Hindlimb muscle (tissue), 1 donor: ENCODE data around the gene ITGA4. TPM values are rescaled to one million over a fixed set of nuclear protein-coding genes. Genes with fewer than 3 reads are reported as not detected.
"Not testable (repeated sequence)": the region's sequence is repeated elsewhere in the genome, so short reads cannot be mapped to it uniquely, and the experiment has no call there.

Experiments
- DNase-seq: peaks from one replicate; pipeline ENCODE4 v3.0.0-alpha.2; 2013
- polyA plus RNA-seq: library from polyadenylated mRNA; unstranded; fragments of 120-200 nt; gene quantifications from one replicate; pipeline ENCODE4 v1.2.1, GENCODE V29; 2013; ENCODE audit not compliant: insufficient read length

The ITGA4 gene
- 27.1 TPM for polyA plus RNA-seq

DNA sequence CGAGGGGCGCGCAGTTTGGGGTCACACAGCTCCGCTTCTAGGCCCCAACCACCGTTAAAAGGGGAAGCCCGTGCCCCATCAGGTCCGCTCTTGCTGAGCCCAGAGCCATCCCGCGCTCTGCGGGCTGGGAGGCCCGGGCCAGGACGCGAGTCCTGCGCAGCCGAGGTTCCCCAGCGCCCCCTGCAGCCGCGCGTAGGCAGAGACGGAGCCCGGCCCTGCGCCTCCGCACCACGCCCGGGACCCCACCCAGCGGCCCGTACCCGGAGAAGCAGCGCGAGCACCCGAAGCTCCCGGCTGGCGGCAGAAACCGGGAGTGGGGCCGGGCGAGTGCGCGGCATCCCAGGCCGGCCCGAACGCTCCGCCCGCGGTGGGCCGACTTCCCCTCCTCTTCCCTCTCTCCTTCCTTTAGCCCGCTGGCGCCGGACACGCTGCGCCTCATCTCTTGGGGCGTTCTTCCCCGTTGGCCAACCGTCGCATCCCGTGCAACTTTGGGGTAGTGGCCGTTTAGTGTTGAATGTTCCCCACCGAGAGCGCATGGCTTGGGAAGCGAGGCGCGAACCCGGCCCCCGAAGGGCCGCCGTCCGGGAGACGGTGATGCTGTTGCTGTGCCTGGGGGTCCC, at the start of gene ITGA4:
Gene ITGA4, plus strand, starts transcription at position 266 of the 620 bp plus-strand sequence. Its CDS starts 269 bp downstream, at position 535.
- peak; percentile 81 for DNase-seq

DNA sequence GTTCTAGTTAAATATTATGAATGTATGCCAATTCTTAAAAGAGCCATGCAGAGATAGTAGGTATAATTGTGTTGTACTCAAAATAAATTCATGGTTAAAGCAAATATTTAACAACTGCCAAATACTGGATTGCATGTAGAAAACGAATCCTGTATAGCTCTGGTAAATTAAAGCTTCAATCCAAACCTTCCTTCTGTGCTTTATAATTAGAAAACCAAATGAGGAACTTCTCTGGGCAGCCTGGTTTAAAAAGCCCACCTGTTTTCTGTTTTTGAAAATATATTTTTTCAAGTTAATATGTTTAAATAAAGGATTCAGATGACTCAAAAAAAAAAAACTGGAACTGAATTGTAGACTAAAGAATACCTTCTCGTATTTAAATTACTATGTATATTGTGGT, 48.3 kb upstream of the ITGA4 start:
- DNase-seq, result no peak

DNA sequence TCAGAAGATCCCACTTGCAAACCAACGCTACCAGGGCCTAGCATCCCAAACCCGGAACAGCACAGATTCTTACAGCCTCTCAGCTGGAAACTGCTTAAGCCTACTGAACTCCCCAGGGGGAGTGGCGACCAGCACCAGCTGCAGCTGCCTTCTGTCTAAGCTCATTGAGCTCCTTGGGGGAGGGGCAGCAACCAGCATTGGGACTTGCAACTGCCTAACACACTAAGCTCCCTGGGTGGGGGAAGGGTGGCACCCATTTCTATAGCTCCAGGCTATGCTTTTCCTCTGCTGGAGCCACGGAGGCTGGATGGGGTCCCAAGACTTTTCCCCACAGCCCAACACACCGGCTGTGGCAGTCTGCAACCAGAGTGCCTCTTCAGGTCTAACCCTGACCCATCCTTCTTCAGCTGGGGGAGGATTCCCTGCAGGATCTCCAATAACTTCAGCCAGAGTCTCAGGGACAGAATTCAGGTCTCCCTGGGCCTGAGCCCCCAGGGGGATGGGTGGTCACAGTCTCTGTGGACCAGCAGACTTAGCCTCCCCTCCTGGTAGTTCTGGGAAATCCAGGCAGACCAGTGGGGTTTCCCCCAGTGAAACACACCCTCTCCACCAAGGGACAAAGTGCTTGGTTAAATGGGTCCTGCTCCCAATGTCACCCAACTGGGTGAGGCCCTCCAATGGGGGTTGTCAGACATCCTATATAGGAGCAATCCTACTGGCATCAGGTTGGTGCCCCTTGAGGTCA, 45.9 kb upstream of the ITGA4 start:
- peak; percentile 48 for DNase-seq

DNA sequence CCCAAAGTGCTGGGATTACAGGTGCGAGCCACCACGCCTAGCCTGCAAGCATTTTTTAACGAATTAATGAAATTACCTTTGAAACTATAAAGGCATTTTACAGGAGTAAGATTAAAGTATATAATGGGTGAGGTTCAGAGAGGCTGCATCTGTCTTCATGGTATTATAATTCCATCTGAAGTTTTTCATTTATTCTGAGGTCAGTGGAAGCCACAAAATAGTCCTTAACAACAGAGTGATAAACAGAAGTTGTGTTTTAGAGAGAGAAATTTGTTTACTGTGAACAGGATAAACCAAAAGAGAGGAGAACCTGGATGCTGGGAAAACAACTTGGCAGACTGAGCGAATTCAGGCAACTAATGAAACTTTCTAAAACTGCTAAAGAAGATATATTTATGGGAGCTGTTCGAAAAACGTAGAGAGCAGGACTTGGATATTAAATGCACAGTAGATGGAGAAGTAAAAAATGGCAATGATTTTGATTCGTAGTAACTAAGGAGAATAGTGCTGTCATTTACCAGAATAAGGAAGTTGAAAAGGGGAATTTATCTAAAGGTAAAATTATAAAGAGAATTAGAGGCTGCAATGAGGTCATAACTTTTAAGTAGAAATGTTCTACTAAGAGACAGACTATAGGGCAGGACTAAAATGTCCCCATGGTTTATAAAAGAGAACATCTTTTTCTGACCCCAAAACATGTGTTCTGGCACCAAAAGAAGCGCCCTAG, 37.9 kb upstream of the ITGA4 start:
- no peak for DNase-seq

DNA sequence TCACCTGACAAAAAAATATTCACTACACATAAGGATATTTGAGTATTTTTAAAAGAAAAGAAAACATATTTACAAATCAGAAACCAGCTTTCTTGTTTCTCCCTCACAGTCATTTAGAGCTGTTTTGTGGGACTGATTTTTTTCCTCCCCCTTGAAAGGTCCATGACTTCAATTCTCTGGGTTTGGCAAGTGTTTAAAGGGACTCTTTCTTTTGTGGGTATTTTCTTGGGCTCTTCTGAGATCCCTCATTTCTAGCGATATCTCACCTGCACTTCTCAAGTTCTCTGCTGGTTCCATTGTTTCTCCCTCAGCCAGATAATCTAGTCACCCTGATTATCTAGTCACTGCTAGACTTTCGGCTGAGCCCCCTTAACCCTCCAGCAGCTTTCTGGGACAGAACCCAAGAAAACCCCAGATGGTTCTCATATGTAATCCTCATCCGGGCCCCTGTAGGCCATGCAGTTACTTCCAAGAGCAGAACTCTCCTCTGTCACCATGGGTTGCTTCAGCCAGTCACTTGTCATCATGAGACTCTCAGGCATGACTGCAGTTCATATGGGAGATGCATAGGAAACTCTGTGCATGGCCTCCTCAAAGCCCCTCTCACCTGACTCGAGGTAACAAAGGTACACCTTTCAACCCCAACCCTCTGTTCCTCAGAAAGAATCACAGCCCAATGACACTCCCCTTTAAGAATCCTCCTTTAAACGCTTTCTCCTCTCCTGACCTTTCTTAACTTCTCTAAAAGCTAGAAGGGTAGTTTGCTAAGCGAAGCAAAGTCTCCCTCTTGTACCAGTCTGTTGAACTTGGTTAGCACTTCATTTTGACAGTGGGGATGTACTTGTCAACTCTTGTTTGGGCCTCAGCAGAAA, 36.7 kb upstream of the ITGA4 start:
- no peak for DNase-seq

DNA sequence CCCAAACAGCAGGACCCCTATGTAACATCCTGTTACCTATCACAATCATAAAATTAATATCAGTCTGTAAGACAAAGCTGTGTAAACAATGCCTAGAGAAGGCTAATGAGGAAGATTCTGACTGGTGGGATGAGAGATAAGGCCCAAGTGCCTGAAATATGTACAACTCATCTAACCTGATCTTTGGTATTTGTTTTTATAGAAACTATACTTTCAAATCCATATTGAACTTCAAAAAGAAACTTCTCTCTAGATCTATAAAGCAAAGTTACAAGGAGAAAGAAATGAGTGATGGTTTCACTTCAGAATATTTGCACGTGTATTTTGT, 36.1 kb upstream of the ITGA4 start:
- DNase-seq, result no peak

DNA sequence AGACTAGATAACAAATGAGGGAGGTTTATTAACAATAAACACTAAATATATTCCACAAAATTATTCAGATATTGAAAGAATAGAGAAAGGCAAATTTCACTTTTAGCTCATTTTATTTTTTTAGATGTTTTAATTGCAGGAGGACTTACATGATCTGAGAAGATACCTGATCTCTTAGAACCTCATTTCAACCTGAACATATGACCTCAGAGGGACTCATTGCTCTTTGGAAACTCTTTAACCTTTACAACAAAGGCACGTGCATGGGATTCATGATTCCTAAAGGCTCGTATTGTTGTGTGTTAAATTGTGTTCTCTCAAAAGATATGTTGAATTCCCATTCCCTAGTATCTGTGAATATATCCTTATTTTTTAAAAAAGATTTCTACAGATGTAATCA, 35.7 kb upstream of the ITGA4 start:
- no peak for DNase-seq

DNA sequence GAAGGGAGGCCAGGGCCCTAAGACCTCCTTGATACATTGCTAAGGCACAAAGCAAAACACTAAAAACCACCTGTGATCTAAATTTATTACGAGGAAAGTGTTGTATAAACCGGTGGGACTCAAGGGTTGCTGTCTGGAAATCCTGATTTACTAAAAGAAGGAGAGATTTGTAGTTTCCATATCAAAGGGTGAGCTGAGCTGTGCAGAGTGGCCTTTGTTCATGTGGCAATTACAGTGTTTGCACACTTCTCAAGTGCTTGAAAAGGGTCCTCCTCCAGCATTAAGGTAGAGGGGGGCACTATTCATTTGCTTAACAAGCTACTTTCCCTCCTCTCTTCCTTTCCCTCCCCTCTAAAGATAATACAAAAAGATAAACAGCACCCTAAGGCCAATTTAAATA, 30.5 kb upstream of the ITGA4 start:
- DNase-seq, result no peak

DNA sequence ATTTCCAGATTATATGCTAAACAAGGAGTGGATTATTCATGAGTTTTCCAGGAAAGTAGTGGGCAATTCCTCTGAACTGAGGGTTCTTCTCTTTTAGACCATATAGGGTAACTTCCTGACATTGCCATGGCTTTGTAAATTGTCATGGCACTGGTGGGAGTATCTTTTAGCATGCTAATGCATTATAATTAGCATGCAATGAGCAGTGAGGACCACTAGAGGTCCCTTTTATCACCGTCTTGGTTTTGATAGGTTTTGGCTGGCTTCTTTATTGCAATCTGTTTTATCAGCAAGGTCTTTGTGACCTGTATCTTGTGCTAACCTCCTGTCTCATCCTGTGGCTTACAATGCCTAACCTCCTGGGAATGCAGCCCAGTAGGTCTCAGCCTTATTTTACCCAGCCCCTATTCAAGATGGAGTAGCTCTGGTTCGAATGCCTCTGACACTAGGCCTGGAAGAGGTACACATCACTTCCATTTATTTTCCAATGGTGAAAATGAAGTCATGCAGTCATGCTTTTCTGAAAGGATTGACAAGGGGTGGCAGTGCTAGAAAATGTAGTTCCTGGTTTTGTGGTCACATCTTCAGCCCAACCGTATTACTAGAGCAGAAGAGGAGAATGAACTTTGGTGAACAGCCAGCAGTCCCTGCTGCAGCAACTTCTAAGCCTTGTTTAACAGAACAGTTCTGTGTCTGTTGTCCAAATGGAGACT, 26.6 kb upstream of the ITGA4 start:
- no peak for DNase-seq

DNA sequence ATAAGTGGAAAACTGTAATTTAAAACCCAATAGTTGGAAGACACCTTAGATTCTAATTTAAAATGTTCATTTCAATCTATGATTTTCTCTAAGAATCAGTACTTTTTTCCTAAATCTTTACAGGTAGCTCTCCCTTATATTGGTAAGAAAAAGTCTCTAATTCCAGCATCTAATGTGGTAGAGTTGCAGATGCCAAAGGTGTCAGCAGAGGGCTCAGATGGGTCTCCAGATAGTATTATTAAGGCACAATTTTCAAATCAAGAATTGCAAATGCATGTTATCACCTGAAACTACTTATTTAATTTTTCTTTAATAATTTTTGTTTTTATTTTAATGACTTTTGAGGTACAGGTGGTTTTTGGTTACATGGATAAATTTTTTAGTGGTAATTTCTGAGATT, 25.5 kb upstream of the ITGA4 start:
- no peak for DNase-seq

DNA sequence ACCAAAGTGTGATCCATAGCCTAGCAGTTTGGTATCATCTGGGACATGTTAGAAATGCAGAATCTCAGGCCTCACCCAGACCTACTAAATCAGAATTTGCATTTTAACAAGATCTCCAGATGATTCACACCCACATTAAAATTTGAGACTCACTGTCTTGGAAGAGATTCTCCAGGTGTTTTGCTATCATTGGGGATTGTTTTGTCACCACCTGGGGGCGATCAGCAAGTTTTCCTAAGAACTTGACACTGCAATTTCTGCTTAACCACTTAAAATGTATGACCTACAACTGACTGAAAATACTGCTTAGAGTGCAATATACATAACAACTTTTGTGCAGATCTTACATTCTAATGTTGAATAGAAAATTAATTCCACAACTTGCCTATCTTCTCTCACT, 18.9 kb upstream of the ITGA4 start:
- DNase-seq, result no peak

DNA sequence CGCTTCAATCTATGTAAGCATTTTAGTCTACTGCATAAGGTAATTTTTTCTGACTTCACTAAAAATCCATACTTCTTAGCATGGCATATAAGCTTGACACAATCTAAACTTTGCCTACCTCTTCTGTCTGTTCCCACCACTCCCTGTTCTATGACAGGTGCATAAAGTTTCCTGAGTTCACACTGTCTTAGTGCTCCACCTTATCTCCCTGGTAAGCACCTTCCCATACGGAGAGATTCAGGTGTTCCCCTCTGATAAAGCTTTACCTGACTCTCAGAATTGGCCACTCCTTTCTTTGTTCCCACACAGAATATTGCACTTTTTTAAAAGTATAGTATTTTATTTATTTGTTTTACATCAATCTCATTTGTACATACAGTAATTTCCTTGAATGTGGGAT, 16.8 kb upstream of the ITGA4 start:
- no peak for DNase-seq

DNA sequence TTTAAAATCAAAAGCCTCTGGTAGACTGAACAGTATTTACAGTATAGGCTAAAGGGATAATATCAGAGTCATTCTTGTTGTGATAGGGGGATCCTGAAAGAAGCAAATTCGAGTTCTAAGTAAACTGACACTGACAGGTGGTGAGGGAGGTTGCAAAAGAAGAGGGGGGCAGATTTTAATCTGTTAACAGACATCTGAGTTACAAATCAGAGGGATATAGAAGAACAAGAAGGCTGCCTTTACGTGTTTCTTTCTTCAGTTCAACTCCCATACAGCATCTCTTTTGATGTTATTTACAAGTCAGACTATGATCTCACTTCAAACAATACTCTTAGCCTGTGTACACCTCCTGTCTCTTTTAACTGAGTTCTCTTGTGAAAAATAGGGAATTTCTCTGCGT, 16.3 kb upstream of the ITGA4 start:
- no peak for DNase-seq

DNA sequence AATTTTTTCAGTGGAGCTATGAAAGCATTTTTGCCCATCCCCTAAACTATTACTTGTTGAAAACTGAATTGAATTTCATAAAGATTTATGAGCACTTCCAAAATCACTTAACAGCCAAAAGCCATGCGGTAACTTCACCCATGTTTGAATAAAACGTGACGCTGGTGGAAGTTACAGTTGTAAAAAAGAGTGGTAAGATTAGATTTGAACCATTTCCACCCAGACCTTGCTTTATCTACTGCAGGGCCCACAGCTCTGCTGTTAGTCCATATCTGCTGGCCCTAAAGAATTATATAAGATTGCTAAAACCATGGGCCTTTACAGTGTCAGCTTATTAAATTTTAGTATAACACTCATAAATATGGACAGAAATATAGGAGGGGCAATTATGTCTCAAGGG, 15.5 kb upstream of the ITGA4 start:
- DNase-seq, result no peak

DNA sequence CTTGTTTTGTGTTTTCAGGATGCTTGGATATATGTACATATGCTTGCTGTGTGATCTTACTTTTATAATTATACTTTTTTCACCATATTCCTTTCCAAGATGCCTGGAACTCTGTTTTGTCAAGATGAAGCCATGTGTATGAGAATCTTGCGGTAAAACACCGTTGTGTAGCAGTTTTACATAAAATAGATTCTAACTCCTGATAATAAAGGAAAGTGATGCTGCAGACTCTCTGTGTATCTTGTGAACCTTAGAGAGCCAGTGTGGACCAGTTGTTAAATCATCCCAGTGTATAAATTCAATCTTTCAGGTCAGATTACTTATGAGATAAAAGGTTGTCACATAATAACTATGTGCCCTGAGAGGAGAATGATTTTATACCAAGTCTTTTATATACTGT, 12.5 kb upstream of the ITGA4 start:
- no peak for DNase-seq

DNA sequence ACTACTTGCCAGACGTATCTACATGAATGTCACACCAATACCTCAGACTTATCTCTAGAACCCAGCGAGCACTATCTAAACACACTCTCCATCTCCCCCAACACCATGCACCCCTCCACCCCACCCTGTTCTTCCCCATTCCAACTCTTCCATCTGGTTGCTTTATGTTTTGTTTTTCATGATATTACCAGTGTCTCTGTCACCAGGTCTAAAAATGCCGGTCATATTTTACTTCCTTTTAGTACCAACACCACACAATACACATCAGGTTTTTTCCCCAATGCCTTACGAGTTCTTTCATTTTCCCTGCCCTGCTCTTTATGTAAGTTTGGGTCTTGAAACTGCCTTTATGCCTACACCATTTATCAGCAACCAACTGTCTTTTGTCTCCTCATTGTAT, 10.2 kb upstream of the ITGA4 start:
- no peak for DNase-seq

DNA sequence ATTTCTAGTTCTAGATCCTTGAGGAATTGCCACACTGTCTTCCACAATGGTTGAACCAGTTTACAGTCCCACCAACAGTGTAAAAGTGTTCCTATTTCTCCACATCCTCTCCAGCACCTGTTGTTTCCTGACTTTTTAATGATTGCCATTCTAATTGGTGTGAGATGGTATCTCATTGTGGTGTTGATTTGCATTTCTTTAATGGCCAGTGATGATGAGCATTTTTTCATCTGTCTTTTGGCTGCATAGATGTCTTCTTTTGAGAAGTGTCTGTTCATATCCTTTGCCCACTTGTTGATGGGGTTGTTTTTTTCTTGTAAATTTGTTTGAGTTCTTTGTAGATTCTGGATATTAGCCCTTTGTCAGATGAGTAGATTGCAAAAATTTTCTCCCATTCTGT, 7.9 kb upstream of the ITGA4 start:
- DNase-seq, result not testable (repeated sequence)

DNA sequence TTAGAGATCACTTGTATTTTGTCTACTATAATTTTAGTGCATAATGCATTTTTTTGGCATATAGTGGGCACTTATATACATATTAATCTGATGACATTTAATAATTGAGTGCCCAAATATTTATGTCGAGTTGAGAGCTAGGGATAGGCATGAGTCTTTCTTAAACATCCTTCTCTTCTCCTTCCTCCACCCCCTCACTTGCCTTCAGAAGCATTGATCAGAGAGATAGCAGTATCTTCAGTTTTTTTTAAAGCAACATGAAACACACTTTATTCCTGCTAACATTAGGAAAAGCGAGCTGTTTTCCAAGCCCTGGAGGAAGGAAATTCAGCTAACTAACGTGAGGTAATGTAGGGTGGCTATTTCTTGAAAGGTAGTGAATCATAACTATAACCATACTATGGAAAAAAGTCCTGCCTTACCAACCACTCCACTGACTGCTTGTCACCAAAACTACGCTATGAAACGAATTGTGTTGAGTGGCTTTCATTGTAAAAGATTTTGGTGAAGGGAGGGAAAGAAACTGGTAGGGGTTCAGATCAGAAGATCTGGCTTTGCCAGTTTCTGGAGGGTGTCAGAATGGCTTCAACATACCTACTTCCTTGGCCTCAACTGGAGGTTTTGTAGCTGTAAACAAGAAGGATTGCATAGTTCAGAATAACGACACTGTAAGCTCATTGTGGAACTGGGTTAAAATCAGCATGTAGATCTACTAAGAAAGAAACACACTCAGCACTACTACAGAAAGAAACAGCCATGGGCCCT, 2.3 kb upstream of the ITGA4 start:
- DNase-seq, result no peak

DNA sequence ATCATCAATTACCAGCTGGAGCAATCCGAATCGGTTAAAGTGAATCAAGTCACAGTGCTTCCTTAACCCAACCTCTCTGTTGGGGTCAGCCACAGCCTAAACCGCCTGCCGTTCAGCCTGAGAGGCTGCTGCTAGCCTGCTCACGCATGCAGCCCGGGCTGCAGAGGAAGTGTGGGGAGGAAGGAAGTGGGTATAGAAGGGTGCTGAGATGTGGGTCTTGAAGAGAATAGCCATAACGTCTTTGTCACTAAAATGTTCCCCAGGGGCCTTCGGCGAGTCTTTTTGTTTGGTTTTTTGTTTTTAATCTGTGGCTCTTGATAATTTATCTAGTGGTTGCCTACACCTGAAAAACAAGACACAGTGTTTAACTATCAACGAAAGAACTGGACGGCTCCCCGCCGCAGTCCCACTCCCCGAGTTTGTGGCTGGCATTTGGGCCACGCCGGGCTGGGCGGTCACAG, 496 bp upstream of the ITGA4 start:
- peak; percentile 29 for DNase-seq

DNA sequence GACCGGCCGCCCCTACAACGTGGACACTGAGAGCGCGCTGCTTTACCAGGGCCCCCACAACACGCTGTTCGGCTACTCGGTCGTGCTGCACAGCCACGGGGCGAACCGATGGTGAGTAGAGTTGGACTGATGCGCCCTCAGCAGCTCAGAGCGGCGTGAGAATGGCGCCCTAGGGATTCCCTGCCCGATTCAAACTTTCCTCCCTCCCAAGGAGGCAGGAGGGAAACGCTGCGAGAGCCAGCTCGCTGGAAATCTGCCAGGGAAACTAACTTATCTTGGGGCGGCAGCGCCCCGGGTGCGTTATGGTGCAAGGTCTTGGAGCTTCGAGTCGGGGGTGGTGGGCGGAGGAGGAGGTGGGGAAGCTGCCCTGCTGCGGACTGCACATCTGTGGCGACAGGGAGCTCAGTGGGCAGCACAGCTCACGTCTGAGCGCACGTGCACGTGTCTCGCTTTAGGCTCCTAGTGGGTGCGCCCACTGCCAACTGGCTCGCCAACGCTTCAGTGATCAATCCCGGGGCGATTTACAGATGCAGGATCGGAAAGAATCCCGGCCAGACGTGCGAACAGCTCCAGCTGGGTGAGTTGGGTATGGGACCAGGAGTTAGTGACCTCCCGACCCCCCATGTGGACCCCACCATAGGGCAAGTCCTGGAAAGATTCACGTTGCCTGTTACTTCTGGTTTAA, 697 bp downstream of the ITGA4 start:
- peak; percentile 36 for DNase-seq

DNA sequence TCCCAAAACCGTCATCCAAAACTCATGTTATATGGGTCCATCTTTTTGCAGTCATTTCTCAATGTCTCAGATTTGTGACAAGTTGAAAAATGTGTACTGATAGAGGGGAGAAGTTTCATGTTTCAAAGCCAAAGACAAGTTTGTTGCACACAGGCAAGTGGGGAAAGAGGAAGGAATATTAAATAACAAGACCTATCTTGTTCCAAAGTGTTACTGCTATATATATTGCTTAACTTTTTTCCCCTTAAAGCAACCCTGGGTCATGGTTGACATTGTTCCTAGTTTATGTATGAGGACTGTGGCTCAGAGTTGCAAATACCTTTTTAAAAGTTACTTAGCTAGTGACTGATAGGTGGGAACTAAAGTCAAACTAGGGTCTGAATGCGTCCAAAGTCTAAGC, 1.7 kb downstream of the ITGA4 start:
- DNase-seq, result peak; percentile 6
